ENCODE results near the gene COL13A1. TPM values are rescaled to one million over a fixed set of nuclear protein-coding genes. Genes with fewer than 3 reads are reported as not detected.
A peak's percentile ranks its signal among the peaks of the same experiment; 100 is the strongest.

Gene COL13A1
- total and polyA plus RNA-seq, 2 experiments from 2014 or later = 5.2 to 8.6 TPM

DNA sequence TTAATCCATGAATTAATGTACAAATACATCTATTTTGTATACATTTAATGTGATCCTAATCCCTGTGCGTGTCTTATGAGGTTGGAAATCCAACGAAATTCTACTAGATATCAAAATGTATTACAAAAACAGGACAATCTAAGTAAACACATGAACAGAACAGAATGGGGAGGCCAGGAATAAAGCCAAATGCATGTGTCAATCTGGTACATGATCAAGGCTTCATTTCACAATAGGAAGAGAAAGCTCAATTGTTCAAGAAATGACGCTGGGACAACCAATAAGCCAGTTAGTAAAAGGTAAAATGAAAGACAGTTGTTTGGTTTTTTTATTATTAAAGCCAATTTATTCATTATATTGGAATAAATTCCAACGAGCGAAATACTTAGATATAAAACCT lies 83.0 kb downstream of the COL13A1 start (continued):
- TF ChIP-seq POLR2AphosphoS5 (IDR thresholded peaks at IDR 0.05; ENCODE audit: low read depth) = no peak

DNA sequence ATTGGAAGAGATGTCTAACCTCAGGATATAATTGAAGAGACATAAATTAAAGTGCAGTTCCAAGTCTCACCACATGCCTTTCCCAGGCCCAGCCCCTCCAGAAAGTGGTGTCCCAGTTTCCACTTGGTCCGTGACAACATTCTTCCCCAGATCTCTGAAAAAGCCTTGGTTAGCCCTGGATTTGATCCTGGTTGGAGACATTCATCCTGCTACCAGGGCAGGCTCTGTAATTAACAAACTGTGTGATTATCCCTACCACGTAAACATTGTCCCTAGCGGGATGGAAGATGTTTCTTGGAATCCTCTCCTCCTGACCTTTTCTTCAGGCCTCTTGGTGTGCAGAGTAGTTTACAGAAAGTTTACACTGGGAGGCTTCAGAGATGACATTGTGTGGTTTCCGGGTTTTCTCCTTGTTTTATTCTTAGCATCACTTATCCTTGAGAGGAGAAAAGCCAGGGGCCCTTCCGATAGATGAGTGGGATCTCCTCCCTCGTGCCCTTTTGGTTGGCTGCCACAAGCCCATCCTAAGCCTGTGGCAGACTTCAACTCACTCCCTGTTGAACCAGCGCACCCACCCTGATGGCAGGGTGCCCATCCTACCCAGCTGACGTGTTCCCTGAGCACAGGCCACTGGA lies 83.8 kb downstream of the COL13A1 start:
- no peak overlapping the region for H3K27ac Mint-ChIP-seq
- H3K4me1 Mint-ChIP-seq = peaks cover 24% of the 10 kb centered on the region
- peak; percentile 58 for DNase-seq (ENCODE audit: low spot score)

More for the DNA sequence above, 83.8 kb downstream of the COL13A1 start:
- H3K27ac ChIP-seq (ENCODE audit: low read depth) = no peak overlapping the region
- no peaks in the 10 kb centered on the region for H3K27me3 ChIP-seq (ENCODE audit: insufficient read depth)
- no peak overlapping the region for H3K4me3 ChIP-seq
- H3K4me1 ChIP-seq (ENCODE audit: insufficient read depth) = peaks cover 5% of the 10 kb centered on the region
- Mint-ChIP-seq H3K9me3 (no peaks in the 10 kb centered on the region), H3K36me3 (ENCODE audit: low read depth) (no peaks in the 10 kb centered on the region; the same call in 2 of the 3 replicates), H3K4me3 (no peak overlapping the region; the same call in 2 of the 3 replicates), H3K27me3 (ENCODE audit: insufficient read depth, low read depth, poor library complexity) (peaks cover 5% of the 10 kb centered on the region)
- peak; percentile 39 for ATAC-seq
- H3K36me3 ChIP-seq (ENCODE audit: insufficient read depth) = no peaks in the 10 kb centered on the region
- H2AFZ ChIP-seq = no peak overlapping the region
- no peaks in the 10 kb centered on the region for H4K20me1 ChIP-seq (replicated peaks; ENCODE audit: insufficient read depth)
- no peaks in the 10 kb centered on the region for H3K79me2 ChIP-seq (replicated peaks; ENCODE audit: insufficient read depth)
- TF ChIP-seq, protein P1, sequence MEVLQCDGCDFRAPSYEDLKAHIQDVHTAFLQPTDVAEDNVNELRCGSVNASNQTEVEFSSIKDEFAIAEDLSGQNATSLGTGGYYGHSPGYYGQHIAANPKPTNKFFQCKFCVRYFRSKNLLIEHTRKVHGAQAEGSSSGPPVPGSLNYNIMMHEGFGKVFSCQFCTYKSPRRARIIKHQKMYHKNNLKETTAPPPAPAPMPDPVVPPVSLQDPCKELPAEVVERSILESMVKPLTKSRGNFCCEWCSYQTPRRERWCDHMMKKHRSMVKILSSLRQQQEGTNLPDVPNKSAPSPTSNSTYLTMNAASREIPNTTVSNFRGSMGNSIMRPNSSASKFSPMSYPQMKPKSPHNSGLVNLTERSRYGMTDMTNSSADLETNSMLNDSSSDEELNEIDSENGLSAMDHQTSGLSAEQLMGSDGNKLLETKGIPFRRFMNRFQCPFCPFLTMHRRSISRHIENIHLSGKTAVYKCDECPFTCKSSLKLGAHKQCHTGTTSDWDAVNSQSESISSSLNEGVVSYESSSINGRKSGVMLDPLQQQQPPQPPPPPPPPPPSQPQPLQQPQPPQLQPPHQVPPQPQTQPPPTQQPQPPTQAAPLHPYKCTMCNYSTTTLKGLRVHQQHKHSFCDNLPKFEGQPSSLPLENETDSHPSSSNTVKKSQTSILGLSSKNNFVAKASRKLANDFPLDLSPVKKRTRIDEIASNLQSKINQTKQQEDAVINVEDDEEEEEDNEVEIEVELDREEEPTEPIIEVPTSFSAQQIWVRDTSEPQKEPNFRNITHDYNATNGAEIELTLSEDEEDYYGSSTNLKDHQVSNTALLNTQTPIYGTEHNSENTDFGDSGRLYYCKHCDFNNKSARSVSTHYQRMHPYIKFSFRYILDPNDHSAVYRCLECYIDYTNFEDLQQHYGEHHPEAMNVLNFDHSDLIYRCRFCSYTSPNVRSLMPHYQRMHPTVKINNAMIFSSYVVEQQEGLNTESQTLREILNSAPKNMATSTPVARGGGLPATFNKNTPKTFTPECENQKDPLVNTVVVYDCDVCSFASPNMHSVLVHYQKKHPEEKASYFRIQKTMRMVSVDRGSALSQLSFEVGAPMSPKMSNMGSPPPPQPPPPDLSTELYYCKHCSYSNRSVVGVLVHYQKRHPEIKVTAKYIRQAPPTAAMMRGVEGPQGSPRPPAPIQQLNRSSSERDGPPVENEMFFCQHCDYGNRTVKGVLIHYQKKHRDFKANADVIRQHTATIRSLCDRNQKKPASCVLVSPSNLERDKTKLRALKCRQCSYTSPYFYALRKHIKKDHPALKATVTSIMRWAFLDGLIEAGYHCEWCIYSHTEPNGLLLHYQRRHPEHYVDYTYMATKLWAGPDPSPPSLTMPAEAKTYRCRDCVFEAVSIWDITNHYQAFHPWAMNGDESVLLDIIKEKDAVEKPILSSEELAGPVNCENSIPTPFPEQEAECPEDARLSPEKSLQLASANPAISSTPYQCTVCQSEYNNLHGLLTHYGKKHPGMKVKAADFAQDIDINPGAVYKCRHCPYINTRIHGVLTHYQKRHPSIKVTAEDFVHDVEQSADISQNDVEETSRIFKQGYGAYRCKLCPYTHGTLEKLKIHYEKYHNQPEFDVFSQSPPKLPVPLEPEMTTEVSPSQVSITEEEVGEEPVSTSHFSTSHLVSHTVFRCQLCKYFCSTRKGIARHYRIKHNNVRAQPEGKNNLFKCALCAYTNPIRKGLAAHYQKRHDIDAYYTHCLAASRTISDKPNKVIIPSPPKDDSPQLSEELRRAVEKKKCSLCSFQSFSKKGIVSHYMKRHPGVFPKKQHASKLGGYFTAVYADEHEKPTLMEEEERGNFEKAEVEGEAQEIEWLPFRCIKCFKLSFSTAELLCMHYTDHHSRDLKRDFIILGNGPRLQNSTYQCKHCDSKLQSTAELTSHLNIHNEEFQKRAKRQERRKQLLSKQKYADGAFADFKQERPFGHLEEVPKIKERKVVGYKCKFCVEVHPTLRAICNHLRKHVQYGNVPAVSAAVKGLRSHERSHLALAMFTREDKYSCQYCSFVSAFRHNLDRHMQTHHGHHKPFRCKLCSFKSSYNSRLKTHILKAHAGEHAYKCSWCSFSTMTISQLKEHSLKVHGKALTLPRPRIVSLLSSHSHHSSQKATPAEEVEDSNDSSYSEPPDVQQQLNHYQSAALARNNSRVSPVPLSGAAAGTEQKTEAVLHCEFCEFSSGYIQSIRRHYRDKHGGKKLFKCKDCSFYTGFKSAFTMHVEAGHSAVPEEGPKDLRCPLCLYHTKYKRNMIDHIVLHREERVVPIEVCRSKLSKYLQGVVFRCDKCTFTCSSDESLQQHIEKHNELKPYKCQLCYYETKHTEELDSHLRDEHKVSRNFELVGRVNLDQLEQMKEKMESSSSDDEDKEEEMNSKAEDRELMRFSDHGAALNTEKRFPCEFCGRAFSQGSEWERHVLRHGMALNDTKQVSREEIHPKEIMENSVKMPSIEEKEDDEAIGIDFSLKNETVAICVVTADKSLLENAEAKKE (CRISPR knock-in tag; IDR thresholded peaks at IDR 0.05) = no peak
- TF ChIP-seq CREB1 (CRISPR knock-in tag; IDR thresholded peaks at IDR 0.05; ENCODE audit: low read depth) (no peak), EZH2phosphoT487 (IDR thresholded peaks at IDR 0.05; ENCODE audit: unreplicated experiment) (no peak), ZNF114 (CRISPR knock-in tag; IDR thresholded peaks at IDR 0.05) (no peak)
- TF ChIP-seq, protein P2, sequence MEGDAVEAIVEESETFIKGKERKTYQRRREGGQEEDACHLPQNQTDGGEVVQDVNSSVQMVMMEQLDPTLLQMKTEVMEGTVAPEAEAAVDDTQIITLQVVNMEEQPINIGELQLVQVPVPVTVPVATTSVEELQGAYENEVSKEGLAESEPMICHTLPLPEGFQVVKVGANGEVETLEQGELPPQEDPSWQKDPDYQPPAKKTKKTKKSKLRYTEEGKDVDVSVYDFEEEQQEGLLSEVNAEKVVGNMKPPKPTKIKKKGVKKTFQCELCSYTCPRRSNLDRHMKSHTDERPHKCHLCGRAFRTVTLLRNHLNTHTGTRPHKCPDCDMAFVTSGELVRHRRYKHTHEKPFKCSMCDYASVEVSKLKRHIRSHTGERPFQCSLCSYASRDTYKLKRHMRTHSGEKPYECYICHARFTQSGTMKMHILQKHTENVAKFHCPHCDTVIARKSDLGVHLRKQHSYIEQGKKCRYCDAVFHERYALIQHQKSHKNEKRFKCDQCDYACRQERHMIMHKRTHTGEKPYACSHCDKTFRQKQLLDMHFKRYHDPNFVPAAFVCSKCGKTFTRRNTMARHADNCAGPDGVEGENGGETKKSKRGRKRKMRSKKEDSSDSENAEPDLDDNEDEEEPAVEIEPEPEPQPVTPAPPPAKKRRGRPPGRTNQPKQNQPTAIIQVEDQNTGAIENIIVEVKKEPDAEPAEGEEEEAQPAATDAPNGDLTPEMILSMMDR (conservative IDR thresholded peaks at IDR 0.05; ENCODE audit: low read depth in 2 of 2) = peak in 1 of 2 experiments; percentile 54; a peak in 3 of 4 replicates
- no peak overlapping the region for H3K4me2 ChIP-seq
- no peaks in the 10 kb centered on the region for H3F3A ChIP-seq (replicated peaks; ENCODE audit: low read depth)
- H3K9me2 ChIP-seq (ENCODE audit: insufficient read depth) = no peaks in the 10 kb centered on the region
